ENCODE measurements around the gene ETV5.

ETV5 gene

DNA sequence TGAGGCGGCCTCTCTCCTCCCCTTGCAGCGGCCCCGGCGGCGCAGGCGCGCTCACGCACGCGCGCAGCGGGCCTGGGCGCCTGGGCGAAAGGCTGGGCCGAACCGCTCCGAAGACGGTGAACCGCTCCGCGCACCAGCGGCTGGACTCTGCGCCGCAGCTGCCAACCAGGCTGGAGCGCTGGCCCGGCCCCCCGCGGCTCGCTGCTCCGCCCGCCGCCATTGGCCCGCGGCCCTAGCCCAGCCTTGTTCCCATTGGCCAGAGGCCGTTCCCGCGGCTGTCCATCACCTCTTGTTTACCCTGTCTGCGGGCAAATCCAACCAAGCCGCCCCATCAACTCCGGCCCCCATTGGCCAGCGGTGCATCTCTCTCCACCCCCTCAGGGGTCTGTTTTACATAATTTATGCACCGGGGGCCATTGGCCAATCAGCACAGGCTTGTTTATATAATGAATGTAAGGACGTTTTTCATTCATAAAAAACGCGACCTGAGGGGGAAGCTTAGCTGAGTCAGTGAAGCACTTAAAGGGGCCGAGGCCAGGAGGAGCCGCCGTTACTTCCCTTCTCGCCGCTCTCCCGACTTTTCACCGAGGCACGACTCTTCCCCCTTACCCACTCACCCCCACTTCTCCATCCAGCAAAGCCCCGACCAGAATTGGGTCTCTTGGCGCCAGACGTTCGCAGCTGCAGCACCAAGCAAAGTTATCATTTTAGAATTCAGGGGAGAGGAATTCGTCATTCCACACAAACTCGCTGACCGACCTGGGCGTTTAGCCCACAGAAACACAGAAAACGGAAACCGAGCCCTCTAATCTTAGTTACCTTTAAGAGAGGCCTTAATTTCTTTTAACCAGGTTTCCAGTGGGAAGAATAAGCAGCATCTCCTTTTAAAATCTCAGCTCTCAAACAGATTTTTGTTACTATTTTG is at the start of gene ETV5:
Gene ETV5 (minus strand): TSS at position 149 of the 925 bp plus-strand sequence. CDS start 3,221 bp downstream, outside the sequence.
- peak; percentile 97 for DNase-seq

GRCh38 chr3:186154641-186155040 is 45.8 kb upstream of the ETV5 start:
- no peak for DNase-seq

DNA sequence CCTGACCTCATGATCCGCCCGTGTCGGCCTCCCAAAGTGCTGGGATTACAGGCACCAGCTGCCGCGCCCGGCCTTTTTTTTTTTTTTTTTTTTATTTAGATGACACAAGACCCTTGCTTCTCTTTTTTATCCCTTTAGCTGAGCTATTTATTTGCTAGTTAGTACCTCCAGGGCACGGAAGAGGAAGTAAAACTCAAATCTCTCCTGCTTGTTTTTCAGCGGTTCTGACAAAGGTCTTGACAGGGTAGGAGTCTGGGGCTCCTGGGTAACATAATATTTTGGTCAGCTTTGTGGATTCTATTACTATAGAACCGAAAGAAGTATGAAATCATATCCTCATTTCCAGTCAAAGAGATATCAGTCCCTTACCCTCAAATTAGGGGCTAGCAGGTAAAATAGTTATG is 44.0 kb upstream of the ETV5 start:
- DNase-seq = no peak

- no peak for DNase-seq
Observed at GRCh38 chr3:186152361-186152798, 43.5 kb upstream of the ETV5 start.

- DNase-seq = no peak
Observed at GRCh38 chr3:186151077-186151971, 42.4 kb upstream of the ETV5 start.

DNA sequence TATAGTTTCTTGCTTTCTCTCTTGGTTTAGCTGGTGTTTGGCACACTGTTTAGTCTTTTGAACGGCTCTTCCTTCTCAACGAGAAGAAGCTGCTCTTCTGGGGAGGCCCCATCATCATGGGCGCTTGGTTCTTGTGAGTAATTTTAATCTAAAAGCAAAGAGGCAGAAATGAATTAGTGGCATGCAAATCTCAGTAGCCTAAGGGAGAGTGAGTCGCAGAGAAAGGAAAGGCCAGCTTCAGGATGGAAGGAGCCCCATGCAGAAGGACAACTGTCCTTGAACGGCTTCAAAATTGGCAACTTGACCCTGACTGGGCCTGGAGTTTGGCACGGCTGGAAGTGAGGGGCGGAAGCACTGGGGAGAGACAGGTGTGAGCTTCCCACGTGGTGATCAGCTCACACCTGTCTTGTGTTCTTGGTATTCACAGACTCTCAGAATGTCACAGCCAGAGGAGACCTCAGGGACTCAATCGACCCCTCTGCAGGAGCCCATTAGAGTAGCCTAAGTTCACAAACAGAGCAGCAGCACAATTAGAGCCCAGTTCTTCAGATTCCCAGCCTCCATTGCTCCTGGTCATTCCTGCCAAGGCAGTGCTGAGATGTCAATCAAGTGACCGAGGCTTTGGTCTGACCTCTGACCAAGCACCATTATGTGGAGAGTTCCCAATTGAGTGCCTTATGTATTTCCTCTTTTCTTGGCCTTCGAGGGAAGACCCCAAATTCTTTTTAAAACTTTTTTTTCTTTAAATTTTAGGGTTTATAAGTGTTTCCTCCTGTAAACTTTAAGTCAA is 41.3 kb upstream of the ETV5 start:
- no peak for DNase-seq

DNA sequence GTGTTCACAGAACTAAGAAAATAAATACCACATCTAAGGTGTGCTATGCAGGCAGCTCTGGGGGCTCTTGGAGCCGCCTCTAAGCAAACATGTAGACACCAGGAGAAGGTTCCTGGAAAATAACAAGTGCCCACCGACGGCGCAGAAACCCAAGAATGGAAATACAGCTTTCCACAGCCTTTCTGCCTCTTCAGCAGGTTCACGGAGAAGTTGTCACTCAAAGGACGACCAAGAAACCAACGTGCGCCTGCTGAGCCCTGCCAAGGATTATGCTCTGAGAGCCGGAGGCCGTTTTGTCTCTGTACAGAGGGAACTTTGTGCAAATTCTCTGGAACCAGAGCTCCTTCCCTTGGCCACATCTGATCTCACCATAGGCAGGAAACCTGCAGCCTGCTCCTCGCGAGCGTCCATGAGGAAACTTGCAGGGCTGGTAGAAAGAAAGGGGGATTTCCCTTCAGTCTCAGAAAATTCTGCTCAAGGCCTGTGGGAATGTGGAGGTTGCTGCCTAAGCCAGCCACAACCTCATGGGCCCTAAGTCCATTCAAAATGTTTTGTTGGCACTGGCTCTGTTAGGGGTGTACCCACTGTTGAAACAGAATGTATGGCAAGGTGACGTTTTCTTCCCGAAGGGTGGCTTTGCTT is 40.6 kb upstream of the ETV5 start:
- DNase-seq = no peak

DNA sequence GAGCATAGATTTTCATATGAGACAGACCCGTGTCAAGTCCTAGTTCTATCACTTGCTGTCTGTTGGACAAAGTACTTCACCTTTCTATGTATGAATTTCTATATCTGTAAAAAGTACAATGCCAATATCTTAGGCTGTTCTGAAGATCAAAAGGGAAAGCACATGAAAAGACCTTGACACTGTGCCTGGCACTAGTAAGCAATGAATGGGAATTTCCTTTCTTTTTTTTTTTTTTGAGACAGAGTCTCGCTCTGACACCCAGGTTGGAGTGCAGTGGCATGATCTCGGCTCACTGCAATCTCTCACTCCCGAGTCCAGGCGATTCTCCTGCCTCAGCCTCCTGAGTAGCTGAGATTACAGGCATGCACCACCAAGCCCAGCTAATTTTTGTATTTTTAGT is 35.4 kb upstream of the ETV5 start:
- no peak for DNase-seq

DNA sequence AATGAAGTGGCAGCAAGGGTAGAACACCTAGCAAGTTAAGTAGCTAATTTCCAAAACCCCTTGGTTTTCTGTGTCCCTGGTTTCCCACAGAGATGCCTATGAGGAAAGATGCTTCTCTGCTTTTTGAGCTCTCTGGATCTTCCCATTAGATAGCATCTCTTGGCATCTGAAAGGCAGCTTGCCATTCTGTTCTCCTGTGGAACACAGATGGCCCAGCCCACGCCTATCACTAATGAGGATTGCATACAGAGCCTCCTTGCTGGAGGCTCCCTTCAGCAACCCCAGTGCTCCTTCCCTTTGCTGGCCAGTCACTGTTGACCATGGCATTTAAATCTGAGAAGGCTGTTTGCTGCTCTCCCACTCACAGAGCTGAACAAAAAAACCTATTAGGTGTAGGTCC is 34.4 kb upstream of the ETV5 start:
- DNase-seq = no peak

- DNase-seq = no peak
Observed at GRCh38 chr3:186142393-186142932, 33.6 kb upstream of the ETV5 start.

GRCh38 chr3:186141790-186142189 is 32.9 kb upstream of the ETV5 start:
- DNase-seq = no peak

DNA sequence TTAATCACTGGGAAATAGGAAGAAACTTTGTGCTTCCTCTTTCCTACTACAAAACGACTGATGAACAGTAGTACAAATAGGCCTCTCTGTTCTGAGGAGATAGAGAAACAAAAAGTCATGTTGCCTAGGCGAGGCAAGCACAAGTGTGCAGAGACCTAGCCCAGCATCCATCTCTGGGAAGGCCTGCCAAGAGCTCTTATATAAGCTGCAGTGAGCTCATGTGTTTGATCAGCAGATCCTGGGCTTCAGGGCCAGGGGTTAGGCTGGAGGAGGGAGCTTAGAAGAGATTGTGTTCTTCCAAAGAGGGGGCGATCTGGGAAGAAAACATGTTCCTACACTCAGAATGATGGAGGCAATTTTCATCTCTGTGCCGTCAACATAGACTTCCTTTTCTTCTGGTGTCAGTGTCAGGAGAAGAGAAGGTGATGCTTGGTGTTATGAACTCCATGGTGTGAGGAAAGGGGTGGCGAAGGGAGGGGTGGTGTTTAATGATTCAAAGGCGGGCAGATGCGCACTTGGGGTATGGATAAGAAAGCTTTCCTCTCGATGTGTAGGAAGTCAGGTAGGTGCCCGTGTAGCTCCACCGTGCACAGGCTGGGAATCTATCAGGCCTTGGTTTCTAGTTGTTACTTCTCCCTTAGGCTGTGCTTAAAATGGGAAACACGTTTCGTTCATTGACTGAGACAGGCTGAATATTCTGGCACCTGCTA is 29.5 kb upstream of the ETV5 start:
- DNase-seq = no peak

- no peak for DNase-seq
Observed at GRCh38 chr3:186137051-186137685, 28.3 kb upstream of the ETV5 start.

GRCh38 chr3:186133980-186134379 is 25.1 kb upstream of the ETV5 start:
- DNase-seq = no peak

DNA sequence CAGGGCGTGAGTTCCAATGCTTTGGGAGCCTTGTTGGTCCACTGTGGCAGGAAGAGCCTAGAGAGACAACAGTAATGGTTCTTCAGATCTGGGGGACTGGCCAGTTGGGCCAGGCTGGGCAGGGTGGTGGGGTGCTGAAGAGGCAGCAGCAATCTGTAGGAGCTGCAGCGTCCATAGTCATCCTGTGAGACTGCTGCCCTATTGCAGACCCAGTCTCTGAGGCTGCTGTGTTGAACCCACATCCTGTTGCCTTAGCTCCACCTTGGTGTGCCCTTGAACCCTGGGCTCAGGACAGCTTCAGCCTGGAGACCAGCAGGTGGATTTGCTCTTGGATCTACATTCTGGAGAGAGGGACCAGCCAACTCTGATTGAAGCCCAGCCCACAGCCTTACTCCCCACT is 23.6 kb upstream of the ETV5 start:
- no peak for DNase-seq

DNA sequence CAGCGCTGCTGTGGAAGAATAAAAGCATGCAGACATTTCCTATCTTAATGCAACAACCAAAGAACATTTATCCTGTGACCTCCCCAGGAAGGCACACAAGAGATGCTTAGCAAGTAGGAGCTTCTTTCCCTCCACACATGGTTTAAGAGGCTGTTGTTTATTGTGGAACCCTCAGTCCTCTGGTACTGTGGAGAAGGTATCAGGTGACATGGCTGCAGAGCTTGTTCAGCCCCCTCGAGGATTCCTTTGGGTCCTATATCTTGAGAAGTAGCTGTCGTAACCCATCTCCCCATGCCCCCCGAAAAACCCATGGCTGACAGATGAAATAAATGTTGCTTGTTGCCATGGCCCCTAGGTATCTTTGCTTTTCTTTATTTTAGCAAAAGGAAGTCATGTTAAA is 20.3 kb upstream of the ETV5 start:
- no peak for DNase-seq

DNA sequence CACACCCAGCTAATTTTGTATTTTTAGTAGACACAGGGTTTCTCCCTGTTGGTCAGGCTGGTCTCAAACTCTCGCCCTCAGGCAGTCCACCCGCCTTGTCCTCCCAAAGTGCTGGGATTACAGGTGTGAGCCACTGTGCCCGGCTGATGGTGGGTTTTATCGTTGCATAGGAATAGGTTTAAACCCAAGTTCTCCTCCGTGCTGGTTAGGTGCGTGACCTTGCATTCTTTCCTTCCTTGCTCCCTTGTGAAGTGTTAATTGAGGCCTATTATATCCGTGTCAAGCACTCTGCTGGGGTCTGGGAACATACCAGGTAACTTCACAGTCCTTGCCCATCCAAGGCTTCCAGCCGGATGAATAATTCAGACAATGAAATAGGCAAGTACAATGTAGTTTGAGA is 19.3 kb upstream of the ETV5 start:
- DNase-seq = no peak

DNA sequence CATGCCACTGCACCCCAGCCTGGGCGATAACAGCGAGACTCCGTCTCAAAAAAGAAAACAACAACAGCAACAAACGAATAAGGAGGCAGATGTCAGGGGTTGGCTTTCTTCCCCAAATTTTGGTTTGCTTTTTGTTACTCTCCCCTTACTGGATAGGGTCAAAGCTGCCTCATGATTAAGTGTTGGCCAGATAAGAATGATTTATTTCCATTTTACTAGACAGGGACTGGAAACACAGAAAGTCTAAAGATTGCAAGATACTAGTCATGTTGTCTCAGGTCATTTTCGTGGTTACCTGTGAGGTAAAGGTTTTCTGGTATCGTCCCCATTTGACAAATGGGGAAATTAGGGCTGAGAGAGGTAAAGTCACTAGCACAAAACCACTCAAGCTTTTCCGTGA is 18.6 kb upstream of the ETV5 start:
- no peak for DNase-seq

DNA sequence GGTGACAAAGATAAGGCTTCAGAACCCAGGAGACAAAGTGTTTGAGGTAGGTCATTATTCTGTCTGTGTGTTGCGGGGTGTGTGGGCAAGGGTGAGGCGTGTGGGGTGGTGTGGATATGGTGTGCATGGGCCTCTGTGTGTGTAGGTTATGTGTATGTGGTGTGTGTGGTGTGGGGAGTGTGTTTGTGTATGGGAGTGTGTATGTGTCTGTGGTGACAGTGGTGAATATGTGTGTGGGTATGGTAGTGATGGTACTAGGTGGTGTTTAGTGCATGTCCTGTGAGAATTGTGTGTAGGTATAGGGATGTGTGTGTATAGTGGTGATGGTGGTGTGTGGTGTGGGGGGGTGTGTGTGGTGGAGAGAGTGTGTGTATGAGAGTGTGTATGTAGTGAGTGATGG is 16.2 kb upstream of the ETV5 start:
- DNase-seq = no peak

GRCh38 chr3:186124592-186124991 is 15.7 kb upstream of the ETV5 start:
- no peak for DNase-seq

DNA sequence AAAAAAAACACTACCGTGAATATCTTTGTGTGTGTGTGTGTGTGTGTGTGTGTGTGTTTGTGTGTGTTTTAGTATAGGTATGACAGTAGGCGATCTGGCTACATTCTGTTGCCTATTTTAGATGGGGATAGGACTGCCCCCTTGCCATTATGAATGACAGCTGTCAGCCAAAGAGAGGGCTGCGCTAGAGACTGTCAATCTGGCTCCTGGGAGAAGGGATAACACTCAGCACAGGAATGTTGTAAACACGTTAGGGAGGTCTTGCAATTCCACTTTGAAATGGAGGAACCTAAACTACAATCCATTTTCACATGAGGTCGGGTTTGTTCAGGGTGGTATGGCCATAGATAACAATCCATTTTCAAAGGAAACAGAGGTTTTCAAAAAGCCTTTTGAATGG is 14.1 kb upstream of the ETV5 start:
- no peak for DNase-seq

Measured in stimulated activated CD4-positive, alpha-beta T cell treated with anti-CD3 and anti-CD28 coated beads, Interleukin-1b, Interleukin-23, amount 100 ng/mL, for 48 hours (primary cell).